GM10266 (cell line): ENCODE measurements around the gene DZIP1L.

ENCODE experiments used
- DNase-seq: peaks from one replicate; pipeline ENCODE4 v3.0.0; 2012; ENCODE audit errors: extremely low spot score
- CTCF ChIP-seq: IDR thresholded peaks from 2 replicates; pipeline ENCODE4 v1.5.1; 2012; ENCODE audit warnings: mild to moderate bottlenecking, low read depth; ENCODE audit not compliant: control insufficient read depth, insufficient read depth; ENCODE audit errors: missing control alignments

Gene DZIP1L

DNA sequence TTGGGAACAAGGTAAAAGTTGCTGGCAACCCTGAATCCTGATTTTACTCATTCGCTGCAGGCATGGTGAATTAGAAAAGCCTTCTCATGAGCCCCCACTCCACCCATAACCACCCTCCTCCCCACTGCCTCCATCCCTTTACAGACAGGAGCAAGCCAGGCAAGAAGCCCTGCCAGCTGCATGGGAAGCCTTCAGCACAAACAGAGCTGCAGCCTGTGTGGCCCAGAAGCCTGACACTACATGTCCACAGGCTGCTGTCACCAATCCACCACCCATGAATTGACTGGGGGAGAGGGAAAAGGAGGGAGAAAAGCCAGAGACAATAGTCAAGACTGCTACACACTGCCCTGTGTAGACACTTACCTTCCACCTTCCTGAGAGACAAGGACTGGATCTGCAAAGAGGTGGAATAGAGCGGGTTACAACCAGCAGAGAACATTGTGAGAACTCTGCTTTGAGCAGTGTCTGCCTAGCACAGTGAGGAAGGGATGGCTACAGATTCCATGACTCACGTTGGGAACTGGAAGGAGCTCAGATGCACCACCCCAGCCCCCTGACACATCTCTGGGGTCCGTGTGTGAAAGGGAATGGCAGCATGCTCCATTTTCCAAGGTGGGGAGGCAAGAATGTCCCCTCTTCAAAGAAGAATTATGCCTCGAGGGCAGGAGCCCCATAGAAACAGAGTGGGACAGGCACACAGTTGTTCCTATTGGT lies 33.9 kb downstream of the DZIP1L start:
- no peak for TF ChIP-seq CTCF
- no peak for DNase-seq

- no peak for DNase-seq
- no peak for TF ChIP-seq CTCF
Measured at GRCh38 chr3:138079901-138080300, 35.5 kb downstream of the DZIP1L start.

DNA sequence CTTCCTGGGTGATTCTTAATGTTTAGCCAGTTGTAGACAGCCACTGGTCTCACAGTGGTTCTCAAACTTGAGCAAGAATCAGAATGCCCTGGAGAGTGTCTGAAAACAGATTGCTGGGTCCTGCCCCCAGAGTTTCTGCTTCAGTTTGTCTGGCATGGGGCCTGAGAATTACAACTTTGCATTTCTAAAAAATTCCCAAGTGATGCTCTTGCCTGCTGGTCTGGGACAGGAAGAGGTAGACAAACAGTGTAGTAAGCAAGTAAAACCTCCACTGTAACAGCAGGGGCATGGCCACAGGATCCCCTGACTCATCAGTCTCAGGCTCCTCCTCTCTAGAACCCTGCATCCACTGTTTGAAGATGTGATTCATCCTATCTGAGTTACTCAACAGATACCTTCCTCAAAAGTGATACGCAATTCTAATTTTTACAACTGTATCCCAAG lies 36.5 kb downstream of the DZIP1L start:
- no peak for DNase-seq
- no peak for TF ChIP-seq CTCF

DNA sequence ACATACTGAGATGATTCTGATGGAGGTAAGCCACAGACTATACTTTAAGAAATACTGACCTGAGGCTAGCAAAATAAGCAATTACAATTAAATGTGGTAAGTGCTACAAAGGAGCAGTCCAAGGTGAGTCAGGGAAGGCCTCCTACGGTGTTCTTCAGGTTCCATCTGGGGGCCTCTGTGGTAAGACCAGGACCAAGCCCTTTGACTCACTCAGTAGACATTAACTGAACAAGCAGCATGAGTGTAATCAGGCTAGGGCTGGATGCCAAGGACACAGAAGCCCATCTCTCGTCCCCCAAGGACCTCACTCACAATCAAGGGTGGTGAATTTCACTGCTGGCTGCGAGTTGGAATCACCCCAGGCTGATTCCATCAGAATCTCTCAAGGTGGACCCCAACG lies 37.3 kb downstream of the DZIP1L start:
- TF ChIP-seq CTCF, result no peak
- no peak for DNase-seq

DNA sequence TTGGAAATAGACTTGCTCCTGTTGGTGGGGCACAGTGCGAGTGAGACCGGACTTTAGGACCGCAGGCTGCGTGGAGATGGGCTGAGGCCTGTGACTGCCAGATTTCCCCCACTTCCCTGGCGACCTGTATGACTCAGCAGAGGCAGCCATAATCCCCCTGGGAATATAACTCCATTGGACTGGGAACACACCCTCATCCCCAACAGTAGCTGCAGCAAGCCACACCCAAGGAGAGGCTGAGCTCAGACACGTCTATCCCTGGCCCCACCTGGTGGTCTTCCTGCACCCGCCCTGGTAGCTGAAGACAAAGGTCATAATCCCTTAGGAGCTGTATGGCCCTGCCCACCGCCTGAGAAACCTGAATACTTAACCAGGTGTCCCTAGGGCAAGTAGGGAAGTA lies 42.6 kb downstream of the DZIP1L start:
- DNase-seq, result no peak
- no peak for TF ChIP-seq CTCF

- no peak for DNase-seq
- TF ChIP-seq CTCF, result no peak
Measured at GRCh38 chr3:138070006-138070405, 45.4 kb downstream of the DZIP1L start.

DNA sequence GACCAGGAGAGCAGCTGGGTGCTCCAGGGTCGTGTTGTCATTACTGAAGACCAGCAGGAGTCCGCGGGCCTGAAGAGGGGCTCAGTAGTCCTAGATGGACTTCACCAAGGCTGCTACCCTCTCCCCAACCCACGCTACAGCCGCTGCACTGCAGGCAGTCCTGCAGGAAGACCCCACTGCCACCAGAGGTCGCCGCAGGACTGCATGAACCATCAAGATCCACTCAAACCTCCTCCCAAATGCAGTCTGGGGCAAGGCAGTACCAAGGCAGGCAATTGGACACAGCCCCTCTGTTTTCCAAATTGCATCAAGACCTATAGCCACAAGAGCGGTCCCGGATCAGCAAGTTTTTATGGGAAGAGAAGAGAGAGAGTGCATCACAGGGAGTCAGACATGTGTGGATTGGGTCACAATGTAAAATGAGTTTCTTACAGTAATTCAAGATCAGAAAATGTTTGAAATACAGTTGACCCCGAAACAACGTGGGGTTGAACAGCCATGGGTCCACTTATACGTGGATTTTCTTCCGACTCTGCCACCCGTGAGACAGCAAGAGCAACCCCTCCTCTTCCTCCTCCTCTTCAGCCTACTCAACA lies 46.7 kb downstream of the DZIP1L start:
- peak; percentile 76 for DNase-seq

More for the DNA sequence above, 46.7 kb downstream of the DZIP1L start:
- peak; percentile 98 for TF ChIP-seq CTCF
